ENCODE measurements around the gene MTOR. TPM values are rescaled to one million over a fixed set of nuclear protein-coding genes. Genes with fewer than 3 reads are reported as not detected.

Gene MTOR
- total RNA-seq, 1 donor from 2014 or later, result 43.6 TPM

- Histone ChIP-seq H3K27ac (ENCODE audit: low read depth, low read length) (no peak overlapping the region), H3K4me2 (ENCODE audit: low read length) (no peak overlapping the region), H3K4me1 (ENCODE audit: insufficient read depth, low read length) (no peaks in the 10 kb centered on the region), H3K4me3 (ENCODE audit: insufficient read depth, low read depth, low read length) (no peak overlapping the region), H4K20me1 (ENCODE audit: insufficient read depth, low read length) (no peaks in the 10 kb centered on the region), H2AFZ (ENCODE audit: low read depth, low read length) (no peak overlapping the region), H3K9ac (ENCODE audit: low read length) (no peak overlapping the region), H3K79me2 (ENCODE audit: insufficient read depth, low read length) (no peaks in the 10 kb centered on the region), H3K36me3 (ENCODE audit: insufficient read depth, low read length) (no peaks in the 10 kb centered on the region), H3K9me3 (ENCODE audit: insufficient read depth, low read depth, low read length) (no peaks in the 10 kb centered on the region), H3K27me3 (ENCODE audit: insufficient read depth, low read length) (peaks cover 2% of the 10 kb centered on the region)
- Mint-ChIP-seq H3K9me3 (ENCODE audit: unreplicated experiment) (no peaks in the 10 kb centered on the region), H3K27ac (ENCODE audit: unreplicated experiment) (no peak overlapping the region), H3K36me3 (ENCODE audit: low read depth, unreplicated experiment) (no peaks in the 10 kb centered on the region), H3K27me3 (ENCODE audit: low read depth, unreplicated experiment) (peaks cover 11% of the 10 kb centered on the region), H3K4me1 (ENCODE audit: low read depth, unreplicated experiment) (no peaks in the 10 kb centered on the region), H3K4me3 (ENCODE audit: unreplicated experiment) (no peak overlapping the region)
- TF ChIP-seq CTCF (IDR thresholded peaks at IDR 0.05; ENCODE audit: insufficient read depth, low read depth, low read length) (no peak), EZH2 (IDR thresholded peaks at IDR 0.05; ENCODE audit: insufficient read depth, low read length) (no peak)
- no peak for FAIRE-seq
- no peak for DNase-seq (ENCODE audit: low read depth)
Measured at GRCh38 chr1:11302366-11302765, 40.0 kb upstream of the MTOR start.

- Histone ChIP-seq H3K4me3 (ENCODE audit: insufficient read depth, low read depth, low read length) (no peak overlapping the region), H3K36me3 (ENCODE audit: insufficient read depth, low read length) (no peaks in the 10 kb centered on the region), H2AFZ (ENCODE audit: low read depth, low read length) (no peak overlapping the region), H3K4me2 (ENCODE audit: low read length) (no peak overlapping the region), H3K79me2 (ENCODE audit: insufficient read depth, low read length) (no peaks in the 10 kb centered on the region), H3K4me1 (ENCODE audit: insufficient read depth, low read length) (no peaks in the 10 kb centered on the region), H3K27ac (ENCODE audit: low read depth, low read length) (no peak overlapping the region), H3K9me3 (ENCODE audit: insufficient read depth, low read depth, low read length) (no peaks in the 10 kb centered on the region), H3K9ac (ENCODE audit: low read length) (no peak overlapping the region), H4K20me1 (ENCODE audit: insufficient read depth, low read length) (no peaks in the 10 kb centered on the region), H3K27me3 (ENCODE audit: insufficient read depth, low read length) (peaks cover 2% of the 10 kb centered on the region)
- DNase-seq (ENCODE audit: low read depth) (no peak), FAIRE-seq (no peak)
- H3K9me3 Mint-ChIP-seq (ENCODE audit: unreplicated experiment), result no peaks in the 10 kb centered on the region
- no peaks in the 10 kb centered on the region for H3K4me1 Mint-ChIP-seq (ENCODE audit: low read depth, unreplicated experiment)
- no peaks in the 10 kb centered on the region for H3K36me3 Mint-ChIP-seq (ENCODE audit: low read depth, unreplicated experiment)
- no peak overlapping the region for H3K4me3 Mint-ChIP-seq (ENCODE audit: unreplicated experiment)
- no peak overlapping the region for H3K27ac Mint-ChIP-seq (ENCODE audit: unreplicated experiment)
- peaks cover 6% of the 10 kb centered on the region for H3K27me3 Mint-ChIP-seq (ENCODE audit: low read depth, unreplicated experiment)
- TF ChIP-seq EZH2 (IDR thresholded peaks at IDR 0.05; ENCODE audit: insufficient read depth, low read length), result no peak
- TF ChIP-seq CTCF (IDR thresholded peaks at IDR 0.05; ENCODE audit: insufficient read depth, low read depth, low read length), result no peak
Measured at GRCh38 chr1:11301601-11302000, 39.2 kb upstream of the MTOR start.

GRCh38 chr1:11299225-11299574 is 36.8 kb upstream of the MTOR start:
- no peaks in the 10 kb centered on the region for H3K36me3 ChIP-seq (ENCODE audit: insufficient read depth, low read length)
- DNase-seq (ENCODE audit: low read depth) (no peak), FAIRE-seq (no peak)
- Mint-ChIP-seq H3K4me1 (ENCODE audit: low read depth, unreplicated experiment) (no peaks in the 10 kb centered on the region), H3K9me3 (ENCODE audit: unreplicated experiment) (no peaks in the 10 kb centered on the region), H3K36me3 (ENCODE audit: low read depth, unreplicated experiment) (peaks cover 7% of the 10 kb centered on the region), H3K27ac (ENCODE audit: unreplicated experiment) (no peak overlapping the region), H3K4me3 (ENCODE audit: unreplicated experiment) (no peak overlapping the region), H3K27me3 (ENCODE audit: low read depth, unreplicated experiment) (peaks cover 6% of the 10 kb centered on the region)
- H4K20me1 ChIP-seq (ENCODE audit: insufficient read depth, low read length), result no peaks in the 10 kb centered on the region
- no peaks in the 10 kb centered on the region for H3K9me3 ChIP-seq (ENCODE audit: insufficient read depth, low read depth, low read length)
- H2AFZ ChIP-seq (ENCODE audit: low read depth, low read length), result no peak overlapping the region
- TF ChIP-seq CTCF (IDR thresholded peaks at IDR 0.05; ENCODE audit: insufficient read depth, low read depth, low read length) (no peak), EZH2 (IDR thresholded peaks at IDR 0.05; ENCODE audit: insufficient read depth, low read length) (no peak)
- H3K27me3 ChIP-seq (ENCODE audit: insufficient read depth, low read length), result peaks cover 2% of the 10 kb centered on the region
- H3K79me2 ChIP-seq (ENCODE audit: insufficient read depth, low read length), result no peaks in the 10 kb centered on the region
- H3K9ac ChIP-seq (ENCODE audit: low read length), result no peak overlapping the region
- no peaks in the 10 kb centered on the region for H3K4me1 ChIP-seq (ENCODE audit: insufficient read depth, low read length)
- no peak overlapping the region for H3K27ac ChIP-seq (ENCODE audit: low read depth, low read length)
- no peak overlapping the region for H3K4me2 ChIP-seq (ENCODE audit: low read length)
- no peak overlapping the region for H3K4me3 ChIP-seq (ENCODE audit: insufficient read depth, low read depth, low read length)
